HepG2 (cell line): ENCODE results near the gene HERC5. TPM values are rescaled to one million over a fixed set of nuclear protein-coding genes. Genes with fewer than 3 reads are reported as not detected.

ENCODE experiments used
- ARHGAP35 ChIP-seq: sonication (generic); formaldehyde crosslinking; IDR thresholded peaks from 2 replicates; pipeline ENCODE4 v1.9.0; 2022; ENCODE audit warnings: mild to moderate bottlenecking, inconsistent platforms, moderate library complexity, missing genetic modification reagents, borderline replicate concordance
- ATF1 ChIP-seq: IDR thresholded peaks from 2 replicates; pipeline ENCODE4 v1.6.1; 2016; ENCODE audit warnings: mild to moderate bottlenecking, control low read depth
- HDAC2 ChIP-seq: sonication (generic); formaldehyde crosslinking; IDR thresholded peaks from 2 replicates; pipeline ENCODE4 v1.4.0; 2020; ENCODE audit warnings: missing genetic modification reagents
- MYC ChIP-seq: sonication (generic); formaldehyde crosslinking; IDR thresholded peaks from 2 replicates; pipeline ENCODE4 v1.9.0; 2021; ENCODE audit warnings: missing genetic modification reagents, borderline replicate concordance
- RFXAP ChIP-seq: sonication (generic); formaldehyde crosslinking; IDR thresholded peaks from 2 replicates; pipeline ENCODE4 v1.4.0; 2020; ENCODE audit warnings: missing genetic modification reagents, borderline replicate concordance
- WIZ ChIP-seq: sonication (generic); formaldehyde crosslinking; IDR thresholded peaks from 2 replicates; pipeline ENCODE4 v1.5.1; 2020; ENCODE audit warnings: mild to moderate bottlenecking, missing genetic modification reagents
- YEATS4 ChIP-seq: sonication (generic); formaldehyde crosslinking; IDR thresholded peaks from 2 replicates; pipeline ENCODE4 v1.4.0; 2020; ENCODE audit warnings: missing genetic modification reagents, borderline replicate concordance
- ZMYM2 ChIP-seq: sonication (generic); formaldehyde crosslinking; IDR thresholded peaks from 2 replicates; pipeline ENCODE4 v1.8.0; 2022; ENCODE audit warnings: mild to moderate bottlenecking, missing genetic modification reagents
- ZNF280D ChIP-seq: sonication (generic); formaldehyde crosslinking; IDR thresholded peaks from 2 replicates; pipeline ENCODE4 v1.5.1; 2020; ENCODE audit warnings: mild to moderate bottlenecking, missing genetic modification reagents
- ZNF501 ChIP-seq: sonication (generic); formaldehyde crosslinking; IDR thresholded peaks from 2 replicates; pipeline ENCODE4 v1.5.1; 2020; ENCODE audit warnings: mild to moderate bottlenecking, moderate library complexity, missing genetic modification reagents
- ZNF609 ChIP-seq: sonication (generic); formaldehyde crosslinking; IDR thresholded peaks from 2 replicates; pipeline ENCODE4 v1.4.0; 2020; ENCODE audit warnings: mild to moderate bottlenecking, missing genetic modification reagents, borderline replicate concordance
- polyA plus RNA-seq, 8 experiments: library from polyadenylated mRNA; depleted of rRNA in 3 of 8; stranded (reverse) in 7 of 8; unstranded in 1 of 8; fragments of >200 nt; fragmentation: Illumina TruSeq in 4 of 8; extraction: Trizol in 4 of 8; gene quantifications; 2 replicates each; pipeline versions ENCODE4 v1.2.1 to v1.2.3, GENCODE V29; 2011 to 2016; ENCODE audit warnings: low read depth in 4 of 8, missing spikeins in 1 of 8, mixed read lengths in 1 of 8; ENCODE audit not compliant: insufficient read depth in 1 of 8
- total RNA-seq, 5 experiments: library from RNA; depleted of rRNA; stranded (reverse); fragments of >200 nt; fragmentation: Illumina TruSeq; extraction: Trizol; gene quantifications; 2 replicates each; pipeline ENCODE4 v1.2.3, GENCODE V29; 2016; ENCODE audit warnings: low read depth in 1 of 5
- TF ChIP-seq, protein P1 (sequence below): sonication (generic); formaldehyde crosslinking; IDR thresholded peaks from 2 replicates; pipeline ENCODE4 v1.5.0; 2020; ENCODE audit warnings: missing genetic modification reagents
- TF ChIP-seq, protein P2 (sequence below), 2 experiments: sonication (generic) in 1 of 2; formaldehyde crosslinking in 1 of 2; IDR thresholded peaks; 2 replicates each; pipeline versions ENCODE4 v1.4.0 to v1.6.1; 2016 to 2020; ENCODE audit warnings: borderline replicate concordance in 1 of 2, low read depth in 1 of 2, mild to moderate bottlenecking in 1 of 2, missing genetic modification reagents in 1 of 2

HERC5 gene
- total and polyA plus RNA-seq, 2 of the 13 experiments (the other 11 are each of a cell fraction or from before 2014, with no cell fraction given), result 0.13 to 0.33 TPM

GRCh38 chr4:88456670-88457306 lies at the start of gene HERC5 (continued):
- TF ChIP-seq ZNF609 (CRISPR knock-in tag), result peak; percentile 70; the same call in 1 of the 2 replicates
- peak; percentile 72 for TF ChIP-seq HDAC2
- TF ChIP-seq YEATS4, result peak; percentile 44; the same call in 1 of the 2 replicates
- TF ChIP-seq, protein P1, sequence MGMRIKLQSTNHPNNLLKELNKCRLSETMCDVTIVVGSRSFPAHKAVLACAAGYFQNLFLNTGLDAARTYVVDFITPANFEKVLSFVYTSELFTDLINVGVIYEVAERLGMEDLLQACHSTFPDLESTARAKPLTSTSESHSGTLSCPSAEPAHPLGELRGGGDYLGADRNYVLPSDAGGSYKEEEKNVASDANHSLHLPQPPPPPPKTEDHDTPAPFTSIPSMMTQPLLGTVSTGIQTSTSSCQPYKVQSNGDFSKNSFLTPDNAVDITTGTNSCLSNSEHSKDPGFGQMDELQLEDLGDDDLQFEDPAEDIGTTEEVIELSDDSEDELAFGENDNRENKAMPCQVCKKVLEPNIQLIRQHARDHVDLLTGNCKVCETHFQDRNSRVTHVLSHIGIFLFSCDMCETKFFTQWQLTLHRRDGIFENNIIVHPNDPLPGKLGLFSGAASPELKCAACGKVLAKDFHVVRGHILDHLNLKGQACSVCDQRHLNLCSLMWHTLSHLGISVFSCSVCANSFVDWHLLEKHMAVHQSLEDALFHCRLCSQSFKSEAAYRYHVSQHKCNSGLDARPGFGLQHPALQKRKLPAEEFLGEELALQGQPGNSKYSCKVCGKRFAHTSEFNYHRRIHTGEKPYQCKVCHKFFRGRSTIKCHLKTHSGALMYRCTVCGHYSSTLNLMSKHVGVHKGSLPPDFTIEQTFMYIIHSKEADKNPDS, result no peak
- TF ChIP-seq, protein P2, sequence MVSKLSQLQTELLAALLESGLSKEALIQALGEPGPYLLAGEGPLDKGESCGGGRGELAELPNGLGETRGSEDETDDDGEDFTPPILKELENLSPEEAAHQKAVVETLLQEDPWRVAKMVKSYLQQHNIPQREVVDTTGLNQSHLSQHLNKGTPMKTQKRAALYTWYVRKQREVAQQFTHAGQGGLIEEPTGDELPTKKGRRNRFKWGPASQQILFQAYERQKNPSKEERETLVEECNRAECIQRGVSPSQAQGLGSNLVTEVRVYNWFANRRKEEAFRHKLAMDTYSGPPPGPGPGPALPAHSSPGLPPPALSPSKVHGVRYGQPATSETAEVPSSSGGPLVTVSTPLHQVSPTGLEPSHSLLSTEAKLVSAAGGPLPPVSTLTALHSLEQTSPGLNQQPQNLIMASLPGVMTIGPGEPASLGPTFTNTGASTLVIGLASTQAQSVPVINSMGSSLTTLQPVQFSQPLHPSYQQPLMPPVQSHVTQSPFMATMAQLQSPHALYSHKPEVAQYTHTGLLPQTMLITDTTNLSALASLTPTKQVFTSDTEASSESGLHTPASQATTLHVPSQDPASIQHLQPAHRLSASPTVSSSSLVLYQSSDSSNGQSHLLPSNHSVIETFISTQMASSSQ (IDR thresholded peaks at IDR 0.05; ENCODE audit: low read depth), result no peak
- TF ChIP-seq, protein P2 (CRISPR knock-in tag; IDR thresholded peaks at IDR 0.05; ENCODE audit: borderline replicate concordance), result 0 out of 2 replicates have a peak, but pooled peaks have one; percentile 36
- peak; percentile 64; the same call in 1 of the 2 replicates for TF ChIP-seq RFXAP
- TF ChIP-seq ZNF280D (CRISPR knock-in tag), result no peak
- TF ChIP-seq MYC, result peak; percentile 53; the same call in 1 of the 2 replicates
- 0 out of 2 replicates have a peak, but pooled peaks have one; percentile 31 for TF ChIP-seq ARHGAP35 (CRISPR knock-in tag)
- peak; percentile 81 for TF ChIP-seq ZMYM2
- peak; percentile 92 for TF ChIP-seq ZNF501 (CRISPR knock-in tag)
- peak; percentile 44; the same call in 1 of the 2 replicates for TF ChIP-seq WIZ
- TF ChIP-seq ATF1 (CRISPR knock-in tag), result no peak
